Stimulated activated CD4-positive, alpha-beta T cell treated with anti-CD3 and anti-CD28 coated beads, Interleukin-1b, Interleukin-23, amount 100 ng/mL, for 48 hours (primary cell): ENCODE data around the gene SOD2.
"Not testable (repeated sequence)": the region's sequence is repeated elsewhere in the genome, so short reads cannot be mapped to it uniquely, and the experiment has no call there.

ENCODE experiments used
- DNase-seq: peaks from one replicate; pipeline ENCODE4 v3.0.0-alpha.2; 2020

The SOD2 gene

DNA sequence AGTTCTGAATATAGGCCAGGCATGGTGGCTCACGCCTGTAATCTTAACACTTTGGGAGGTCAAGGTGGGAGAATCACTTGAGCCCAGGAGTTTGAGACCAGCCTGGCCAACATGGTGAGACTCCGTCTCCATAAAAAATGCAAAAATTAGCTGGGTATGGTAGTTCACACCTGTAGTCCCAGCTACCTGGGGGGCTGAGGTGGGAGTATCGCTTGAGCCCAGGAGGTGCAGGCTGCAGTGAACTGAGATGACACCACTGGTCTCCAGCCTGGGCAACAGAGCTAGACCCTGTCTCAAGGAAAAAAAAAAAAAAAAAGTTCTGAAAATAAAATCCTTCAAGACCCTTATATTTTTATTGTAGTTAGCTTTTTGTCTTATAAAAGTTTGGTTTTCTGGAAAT is 22.6 kb upstream of the SOD2 start:
- no peak for DNase-seq

DNA sequence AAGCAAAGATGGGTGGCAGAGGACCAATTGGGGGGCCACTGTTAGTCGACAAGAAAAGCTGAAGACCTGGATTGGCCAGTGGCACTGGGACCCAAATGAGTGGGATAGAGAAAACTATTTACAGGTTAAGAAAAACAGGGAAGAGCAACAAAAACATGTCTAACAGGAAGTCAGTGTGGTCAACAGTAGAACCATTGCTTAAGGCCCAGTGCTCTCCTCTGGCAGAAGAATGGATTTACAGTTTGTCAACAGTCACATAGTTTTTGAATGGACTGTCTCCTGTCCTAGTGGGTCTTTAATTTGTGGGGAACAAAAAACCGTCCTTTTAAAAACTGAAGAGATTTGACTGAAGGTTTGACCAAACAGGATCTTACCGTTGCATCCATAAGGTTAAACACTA is 22.1 kb upstream of the SOD2 start:
- no peak for DNase-seq

DNA sequence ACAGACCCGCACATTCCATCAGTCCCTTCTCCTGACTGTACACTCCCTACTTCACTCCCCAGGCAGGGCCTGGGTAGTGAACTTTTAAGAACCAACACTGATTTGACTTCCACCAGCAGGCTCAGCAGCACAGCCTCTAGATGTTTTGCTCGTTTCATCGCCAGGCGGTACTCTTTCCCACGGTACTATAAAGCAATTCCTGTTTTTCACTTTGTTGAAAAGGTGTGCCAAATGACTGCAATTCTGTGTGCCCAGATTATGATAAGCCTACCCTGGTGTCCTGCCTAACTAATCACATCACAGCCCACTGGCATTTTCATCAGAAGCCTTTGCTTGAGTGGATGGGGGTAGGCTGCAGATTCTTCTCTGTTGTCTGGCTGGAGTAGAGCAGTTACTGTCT is 21.4 kb upstream of the SOD2 start:
- no peak for DNase-seq

DNA sequence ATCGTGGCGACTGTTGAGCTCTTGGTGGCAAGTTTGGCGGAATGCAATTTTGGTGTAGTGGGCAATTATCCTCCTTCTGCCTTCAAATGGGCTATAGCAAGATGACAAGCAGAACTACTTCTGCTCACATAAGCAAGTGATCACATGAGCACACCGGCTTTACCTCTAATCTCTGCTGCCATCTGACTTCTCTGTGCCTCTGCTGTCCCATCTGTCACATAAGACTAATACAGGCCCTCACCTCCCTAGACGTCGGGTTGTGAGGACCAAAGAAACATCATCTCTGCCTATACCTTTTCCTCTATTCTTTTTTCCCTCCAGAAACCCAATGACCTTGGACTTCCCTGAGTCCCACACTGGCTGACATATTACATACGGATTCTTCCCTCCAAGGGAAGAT is 20.9 kb upstream of the SOD2 start:
- DNase-seq: no peak

DNA sequence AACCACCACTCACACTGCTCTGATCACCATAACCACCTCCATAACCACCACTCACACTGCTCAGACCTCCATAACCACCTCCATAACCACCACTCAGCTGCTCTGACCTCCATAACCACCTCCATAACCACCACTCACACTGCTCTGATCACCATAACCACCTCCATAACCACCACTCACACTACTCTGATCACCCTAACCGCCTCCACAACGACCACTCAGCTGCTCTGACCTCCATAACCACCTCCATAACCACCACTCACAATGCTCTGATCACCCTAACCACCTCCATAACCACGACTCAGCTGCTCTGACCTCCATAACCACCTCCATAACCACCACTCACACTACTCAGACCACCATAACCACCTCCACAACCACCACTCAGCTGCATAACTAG is 19.3 kb upstream of the SOD2 start:
- not testable (repeated sequence) for DNase-seq

DNA sequence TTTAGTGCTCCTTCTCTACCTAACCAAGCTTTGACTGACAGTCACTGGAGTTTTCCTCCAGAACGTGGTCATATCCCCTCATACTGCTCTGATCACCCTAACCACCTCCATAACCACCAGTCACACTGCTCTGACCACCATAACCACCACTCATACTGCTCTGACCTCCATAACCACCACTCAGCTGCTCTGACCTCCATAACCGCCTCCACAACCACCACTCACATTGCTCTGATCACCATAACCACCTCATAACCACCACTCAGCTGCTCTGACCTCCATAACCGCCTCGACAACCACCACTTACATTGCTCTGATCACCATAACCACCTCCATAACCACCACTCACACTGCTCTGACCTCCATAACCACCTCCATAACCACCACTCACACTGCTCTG is 17.6 kb upstream of the SOD2 start:
- not testable (repeated sequence) for DNase-seq

DNA sequence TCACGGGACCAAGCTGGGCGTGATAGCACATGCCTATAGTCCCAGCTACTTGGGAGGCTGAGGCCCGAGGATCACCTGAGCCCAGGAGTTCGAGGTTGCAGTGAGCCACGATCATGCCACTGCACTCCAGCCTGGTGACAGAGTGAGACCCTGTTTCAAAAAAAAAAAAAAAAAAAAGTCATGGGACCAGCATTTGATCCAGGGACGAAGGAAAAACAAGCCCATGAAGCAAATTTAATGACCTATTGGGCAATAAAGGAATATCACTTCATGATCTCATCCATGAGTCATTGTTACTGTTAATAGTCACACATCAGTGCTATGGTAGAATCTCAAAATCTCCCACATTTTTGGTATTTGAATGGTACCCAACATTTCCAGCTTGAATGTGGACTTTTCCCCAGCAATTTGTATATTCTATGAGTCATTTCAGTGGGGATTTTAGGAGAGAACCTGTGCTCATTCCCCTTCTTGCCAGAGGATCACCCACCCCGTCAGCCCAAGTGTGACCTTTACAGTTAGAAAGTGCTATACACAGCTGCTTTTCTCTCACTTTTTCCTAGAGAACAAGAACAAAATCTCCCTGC is 8.5 kb upstream of the SOD2 start:
- DNase-seq: no peak

DNA sequence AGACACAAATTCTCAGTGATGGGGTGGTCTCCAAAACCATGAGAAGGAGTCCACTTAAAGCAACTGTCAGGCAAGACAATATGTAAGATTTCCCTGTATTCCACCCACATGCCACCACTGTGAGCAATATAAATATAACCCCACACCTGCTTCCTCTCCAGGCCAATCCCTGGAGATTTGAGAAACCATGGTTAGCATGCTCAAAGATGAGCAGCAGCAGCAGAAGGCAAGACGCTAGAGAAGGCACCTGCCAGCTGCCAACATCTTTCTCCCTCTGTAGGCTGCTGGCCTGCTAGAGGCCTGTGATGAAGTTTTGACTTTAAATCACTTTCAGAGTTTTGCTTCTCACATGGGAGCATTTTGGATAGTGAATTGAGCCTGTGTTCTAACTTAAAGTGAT is 7.9 kb upstream of the SOD2 start:
- DNase-seq: no peak

DNA sequence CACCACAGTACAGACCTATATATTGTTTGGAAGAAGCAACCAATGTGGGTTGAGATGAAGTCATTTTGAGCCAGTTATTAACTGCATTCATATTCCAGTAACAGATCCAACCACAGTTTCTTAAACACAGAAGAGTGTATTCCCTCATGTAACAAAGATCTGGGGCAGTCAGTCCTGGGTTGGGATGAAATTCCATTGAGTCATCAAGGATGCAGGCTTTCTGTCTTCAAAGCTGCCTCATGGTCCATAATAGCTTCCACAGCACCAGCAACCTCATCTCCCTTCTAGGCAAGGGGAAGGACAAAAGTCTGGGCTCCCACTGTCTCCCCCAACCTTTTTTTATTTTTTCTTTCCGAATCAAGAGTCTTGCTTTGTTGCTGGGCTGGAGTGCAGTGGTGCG is 2.9 kb upstream of the SOD2 start:
- DNase-seq: no peak

DNA sequence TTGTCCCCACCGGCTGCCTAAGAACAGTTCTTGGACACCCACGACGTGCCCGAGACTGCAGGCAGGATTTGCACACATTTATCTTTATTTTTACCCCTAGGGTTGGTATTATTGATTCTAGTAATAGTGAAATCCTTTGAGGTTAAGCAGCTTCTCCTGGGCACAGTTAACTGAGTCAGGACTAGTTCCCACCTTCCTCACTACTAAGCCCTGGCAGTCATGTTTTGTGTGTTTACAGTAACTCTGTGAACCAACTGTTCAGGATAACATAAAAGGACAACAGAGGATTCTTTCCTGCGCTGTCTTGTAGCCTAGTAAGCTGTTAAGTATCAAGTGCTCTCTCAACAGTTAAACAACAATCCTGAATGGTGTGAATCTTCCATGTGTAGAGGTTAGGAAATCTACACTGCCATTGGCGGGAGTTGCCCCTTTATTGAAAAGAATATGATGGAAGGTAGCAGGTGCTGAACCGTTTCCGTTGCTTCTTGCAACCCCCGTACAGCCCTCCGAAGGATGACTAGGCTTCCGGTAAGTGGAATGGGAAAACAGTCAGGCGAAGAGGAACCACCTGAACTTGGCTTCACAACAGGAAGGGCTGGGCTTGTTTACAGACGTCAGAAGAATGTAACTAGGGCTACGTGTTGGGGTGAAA is 979 bp upstream of the SOD2 start:
- DNase-seq: peak; percentile 27

DNA sequence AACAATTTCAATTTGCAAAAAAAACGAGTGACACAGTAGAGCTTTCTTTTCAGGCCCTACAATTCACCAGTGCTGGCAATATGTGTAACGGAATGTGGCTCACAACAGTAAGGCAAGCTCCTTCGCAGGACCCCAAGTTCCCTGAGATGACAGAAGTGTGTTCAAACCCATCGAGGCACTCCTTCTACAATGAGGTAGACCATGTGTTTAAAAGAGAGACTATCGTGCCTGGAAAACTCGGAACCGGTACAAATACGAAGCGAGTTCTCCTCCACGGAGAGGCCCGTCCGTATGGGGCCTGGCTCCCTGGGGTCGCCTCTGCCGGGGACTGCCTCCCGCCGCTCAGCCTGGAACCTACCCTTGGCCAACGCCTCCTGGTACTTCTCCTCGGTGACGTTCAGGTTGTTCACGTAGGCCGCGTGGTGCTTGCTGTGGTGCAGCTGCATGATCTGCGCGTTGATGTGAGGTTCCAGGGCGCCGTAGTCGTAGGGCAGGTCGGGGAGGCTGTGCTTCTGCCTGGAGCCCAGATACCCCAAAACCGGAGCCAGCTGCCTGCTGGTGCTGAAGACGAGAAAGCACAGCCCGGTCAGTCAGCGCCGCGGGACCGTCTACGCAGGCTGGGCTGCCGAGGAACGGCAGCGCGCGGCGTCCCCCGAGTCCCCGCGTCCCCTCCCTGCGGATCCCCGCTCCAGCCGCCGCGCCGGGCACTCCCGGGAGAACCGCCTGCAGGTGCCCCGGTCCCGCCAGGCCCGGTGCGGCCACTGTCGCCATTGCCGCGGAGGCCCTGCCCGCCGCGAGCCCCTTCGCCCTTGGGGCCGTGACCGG is 526 bp downstream of the SOD2 start:
- peak; percentile 72 for DNase-seq

DNA sequence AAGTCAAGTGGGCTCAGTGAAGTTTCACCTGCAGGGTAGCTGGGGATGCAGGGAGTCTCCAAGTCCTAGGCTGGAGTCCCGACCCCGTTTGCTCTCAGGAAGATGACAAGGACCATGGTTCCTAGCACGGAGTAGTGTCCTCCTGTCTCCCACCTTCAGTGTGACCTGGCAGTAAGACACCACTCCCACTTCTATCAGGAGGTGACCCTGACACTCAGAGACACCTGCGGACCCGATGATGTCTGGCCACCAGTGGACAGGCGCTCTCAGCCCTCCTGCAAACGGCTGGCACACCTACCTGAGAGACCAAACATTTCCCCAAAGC is 1.1 kb downstream of the SOD2 start:
- DNase-seq: no peak

DNA sequence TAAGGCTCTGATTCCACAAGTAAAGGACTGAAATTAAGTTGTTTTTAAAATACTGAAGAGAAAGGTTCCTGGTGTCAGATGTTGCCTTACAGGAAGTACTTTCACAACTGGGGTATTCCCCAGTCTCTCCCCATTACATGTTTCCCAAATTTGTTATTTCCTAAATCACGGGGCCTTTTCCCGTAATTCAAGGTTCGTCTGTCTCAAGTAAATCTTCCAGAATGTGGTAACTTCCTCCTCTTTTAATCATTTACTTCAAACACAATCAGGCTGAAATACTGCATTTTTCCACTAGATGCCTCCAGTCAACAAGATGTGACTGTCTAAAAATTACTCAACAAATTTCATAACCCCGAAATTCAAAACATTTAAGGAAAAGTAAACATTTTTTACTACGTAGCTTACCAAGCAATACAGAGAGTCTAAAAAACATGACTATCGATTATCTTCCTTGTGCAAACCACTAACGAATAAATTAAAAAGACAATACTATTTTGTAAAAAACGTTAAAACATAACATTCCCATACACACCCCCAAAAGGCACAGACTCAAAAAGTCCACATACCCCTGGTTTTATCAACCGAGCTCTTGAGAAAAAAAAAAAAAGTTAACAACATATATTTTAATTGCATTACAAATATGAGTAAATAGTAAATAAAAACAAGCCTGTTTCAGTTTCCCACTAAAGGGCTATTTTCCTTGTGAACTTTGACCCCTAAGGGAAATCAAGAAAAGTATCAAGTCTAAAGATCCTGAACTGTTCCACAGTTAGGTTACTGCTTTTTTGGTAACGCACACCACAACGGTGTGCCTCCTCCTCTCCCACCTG is 1.7 kb downstream of the SOD2 start:
- DNase-seq: no peak

DNA sequence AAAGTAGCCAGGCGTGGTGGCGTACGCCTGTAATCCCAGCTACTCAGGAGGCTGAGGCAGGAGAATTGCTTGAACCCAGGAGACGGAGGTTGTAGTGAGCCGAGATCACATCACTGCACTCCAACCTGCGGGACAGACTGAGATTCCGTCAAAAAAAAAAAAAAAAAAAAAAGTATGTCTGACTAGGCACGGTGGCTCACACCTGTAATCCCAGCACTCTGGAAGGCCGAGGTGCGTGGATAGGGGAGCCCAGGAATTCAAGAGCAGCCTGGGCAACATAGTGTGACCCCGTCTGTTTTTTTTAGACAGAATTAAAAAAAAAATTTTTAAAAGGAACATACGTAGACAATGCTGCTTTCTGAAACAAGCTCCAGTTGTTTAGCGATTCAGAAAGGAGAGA is 2.9 kb downstream of the SOD2 start:
- not testable (repeated sequence) for DNase-seq

DNA sequence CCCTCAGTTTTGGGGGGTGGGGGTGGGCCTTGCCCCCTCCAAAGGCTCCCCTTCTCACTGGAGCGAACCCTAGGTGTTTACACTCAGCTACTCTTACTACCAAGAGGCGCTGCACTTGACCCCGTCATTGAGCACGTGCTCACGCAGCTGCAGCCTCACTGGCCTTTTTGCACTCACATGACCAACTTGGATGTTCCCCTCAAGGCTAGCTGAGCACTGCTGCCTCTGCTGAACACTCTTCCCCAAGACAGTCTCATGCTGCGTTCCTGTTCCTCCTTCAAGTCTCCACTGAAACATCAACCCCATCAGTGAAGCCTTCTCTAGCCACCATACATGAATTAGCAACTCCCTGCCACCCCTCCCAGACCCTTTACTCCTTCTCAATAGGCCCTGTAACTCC is 4.0 kb downstream of the SOD2 start:
- no peak for DNase-seq

DNA sequence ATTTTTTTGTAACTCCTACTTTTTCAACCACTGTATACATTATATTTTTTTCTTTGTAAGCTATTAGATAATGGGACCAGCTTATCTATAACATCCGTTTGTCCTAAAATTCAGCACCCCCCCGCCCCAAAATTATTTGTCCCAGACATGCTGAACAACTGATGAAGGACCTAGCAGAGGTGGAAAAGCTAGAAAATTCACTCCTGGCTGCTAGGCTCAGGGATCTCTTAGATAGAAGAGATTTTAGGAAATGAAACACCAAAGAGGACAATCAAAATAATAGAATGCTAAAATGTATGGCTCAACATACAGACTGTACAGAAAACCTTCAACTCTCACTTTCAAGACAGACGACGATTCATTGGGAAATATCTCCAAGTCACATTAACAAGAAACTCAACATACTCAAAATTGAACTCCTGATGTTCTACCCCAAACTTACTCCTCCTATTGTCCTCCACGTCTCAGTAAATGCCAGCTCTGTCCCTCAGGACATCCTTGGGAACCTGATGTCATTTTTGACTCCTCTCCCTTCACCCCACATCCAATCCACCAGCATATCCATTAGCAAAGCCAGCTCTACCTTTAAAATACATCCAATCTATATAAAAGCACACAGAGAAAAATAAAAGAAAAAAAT is 4.7 kb downstream of the SOD2 start:
- DNase-seq: no peak

DNA sequence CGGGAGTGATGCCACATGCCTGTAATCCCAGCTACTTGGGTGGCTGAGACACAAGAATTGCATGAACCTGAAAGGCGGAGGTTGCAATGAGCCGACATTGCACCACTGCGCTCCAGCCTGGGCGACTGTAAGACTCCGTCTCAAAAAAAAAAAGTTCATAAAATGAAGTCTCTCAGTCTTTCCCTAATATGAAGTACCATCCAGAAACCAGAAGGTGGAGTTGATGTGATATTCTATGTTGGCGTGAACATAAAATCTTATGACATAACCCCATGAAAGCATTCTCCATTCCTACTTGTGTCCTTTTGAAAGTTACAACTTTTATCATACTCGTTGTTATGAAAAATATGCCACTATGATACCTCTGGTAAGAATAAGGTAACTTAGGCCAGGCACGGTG is 5.7 kb downstream of the SOD2 start:
- DNase-seq: no peak

DNA sequence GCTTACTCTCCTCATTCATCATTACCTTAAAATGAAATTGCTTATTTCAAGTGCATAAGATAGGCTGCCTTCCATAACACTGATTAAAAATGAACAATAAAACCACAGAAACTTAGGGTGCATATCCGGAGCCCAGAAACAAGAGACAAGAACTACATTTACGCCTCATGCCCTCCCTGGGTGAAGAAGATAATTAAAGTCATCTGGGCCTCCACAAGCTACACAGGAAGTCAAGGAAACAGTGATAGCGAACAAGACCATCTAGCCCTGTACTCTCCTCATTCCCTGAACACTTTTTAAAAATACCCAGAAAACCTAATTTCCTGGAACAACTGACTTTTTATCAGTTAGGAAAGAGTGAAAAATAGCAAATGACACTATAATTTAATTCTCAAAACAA is 6.3 kb downstream of the SOD2 start:
- no peak for DNase-seq

DNA sequence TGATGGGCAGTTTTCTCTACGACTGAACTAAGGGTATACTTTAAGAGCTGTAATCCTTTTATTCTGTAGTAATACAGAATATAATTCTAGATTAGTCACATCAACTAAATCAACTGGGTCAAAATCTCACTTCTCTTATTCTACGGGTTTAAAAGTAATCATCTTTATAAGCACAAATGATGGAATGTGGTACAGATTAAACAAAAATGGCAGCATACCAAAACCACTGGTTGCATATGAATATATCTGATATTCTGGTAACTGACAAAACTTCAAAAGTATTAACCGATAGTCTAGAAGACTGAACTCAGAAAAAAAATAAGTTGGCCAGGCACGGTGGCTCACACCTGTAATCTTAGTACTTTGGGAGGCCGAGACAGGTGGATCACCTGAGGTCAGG is 7.0 kb downstream of the SOD2 start:
- no peak for DNase-seq

DNA sequence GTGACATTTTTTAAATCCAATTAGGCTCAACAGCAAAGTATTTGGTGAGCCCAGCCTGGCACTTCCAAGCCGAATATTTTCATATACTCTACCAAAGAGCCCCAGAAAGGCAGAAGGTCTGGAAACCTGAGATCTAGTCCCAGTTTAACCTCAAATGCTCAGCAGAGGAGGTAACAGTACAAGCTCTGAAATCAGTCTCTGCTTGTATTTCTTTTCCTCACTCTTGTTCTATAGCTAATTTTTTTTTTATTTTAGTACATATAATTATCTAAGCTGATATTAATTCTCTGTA is 9.1 kb downstream of the SOD2 start:
- no peak for DNase-seq

DNA sequence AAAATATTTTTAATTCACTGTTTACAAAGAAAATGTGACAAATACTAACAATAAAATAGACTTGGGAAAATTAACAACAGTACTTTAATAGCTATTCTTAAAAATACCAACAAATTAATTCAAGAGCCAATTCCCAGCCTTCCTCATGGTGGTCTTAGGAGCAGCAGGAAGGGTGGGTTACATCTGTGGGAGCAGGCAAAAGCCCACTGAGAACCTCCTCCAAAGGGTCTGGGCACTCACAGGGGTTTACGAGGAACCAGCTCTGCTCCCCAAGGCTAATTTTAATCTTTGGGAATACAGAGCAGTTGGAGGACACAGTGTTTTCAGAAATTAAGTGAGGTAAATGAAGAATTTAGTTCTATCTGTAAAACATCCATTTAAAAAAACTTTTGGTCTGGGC is 10.2 kb downstream of the SOD2 start:
- DNase-seq: no peak

DNA sequence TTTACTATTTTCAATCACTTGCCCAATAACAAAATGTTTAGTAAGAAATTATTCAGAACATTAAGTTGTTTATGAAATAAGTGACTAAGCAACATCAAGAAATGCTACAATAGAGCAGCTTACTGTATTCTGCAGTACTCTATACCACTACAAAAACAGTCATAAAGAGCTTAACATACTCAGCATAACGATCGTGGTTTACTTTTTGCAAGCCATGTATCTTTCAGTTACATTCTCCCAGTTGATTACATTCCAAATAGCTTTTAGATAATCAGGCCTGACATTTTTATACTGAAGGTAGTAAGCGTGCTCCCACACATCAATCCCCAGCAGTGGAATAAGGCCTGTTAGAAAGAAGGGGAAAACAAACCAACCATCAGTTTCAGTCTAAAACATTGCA is 10.7 kb downstream of the SOD2 start:
- DNase-seq: no peak

DNA sequence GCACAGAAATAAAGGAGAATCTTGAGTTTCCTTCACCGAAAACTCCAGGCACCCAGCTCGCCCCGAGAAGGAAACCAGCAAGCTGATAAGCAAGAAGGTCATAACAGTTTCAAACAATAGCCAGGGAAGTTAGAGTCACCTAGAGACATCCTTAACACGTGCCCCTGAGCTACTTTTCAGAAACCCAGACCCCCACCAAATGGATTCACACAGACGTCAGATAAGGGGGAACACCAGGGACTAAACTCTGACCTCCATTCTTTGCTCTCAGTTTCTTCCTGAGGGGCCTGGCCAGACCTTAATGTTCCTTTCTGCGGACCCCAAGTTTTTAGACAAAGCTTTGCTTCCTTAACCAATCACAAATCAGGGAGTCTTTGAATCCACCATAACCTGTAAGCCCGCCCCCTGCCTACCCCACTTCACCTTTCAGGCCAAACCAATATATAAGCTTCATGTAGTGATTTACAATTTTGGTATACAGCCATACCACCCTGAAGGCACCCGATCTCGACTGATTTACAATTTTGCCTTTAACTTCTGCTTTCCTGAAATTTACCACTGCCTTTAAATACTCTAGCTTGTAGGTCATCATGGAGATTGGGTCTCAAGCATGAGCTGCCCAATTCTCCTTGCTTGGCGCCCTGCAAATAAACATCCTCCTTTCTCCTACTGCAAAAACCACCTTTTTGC is 11.7 kb downstream of the SOD2 start:
- DNase-seq: no peak
